G401 (cell line): ENCODE measurements around the gene CEP112. TPM values are rescaled to one million over a fixed set of nuclear protein-coding genes. Genes with fewer than 3 reads are reported as not detected.

Experiments
- DNase-seq: peaks from one replicate; pipeline ENCODE4 v3.0.0-alpha.2; 2015; ENCODE audit warnings: low spot score
- in situ Hi-C: cut with HindIII; loops from 2 replicates; pipeline ENCODE4 v1.10.0; 2016; ENCODE audit warnings: low sequenced_read_pairs, mixed read lengths
- total RNA-seq: library from RNA; depleted of rRNA; stranded (reverse); fragments of >200 nt; shearing (Covaris generic); gene quantifications from 2 replicates; pipeline ENCODE4 v1.2.3, GENCODE V29; 2014

The CEP112 gene
- total RNA-seq, 1 experiment from 2014 or later, result 9.6 TPM

DNA sequence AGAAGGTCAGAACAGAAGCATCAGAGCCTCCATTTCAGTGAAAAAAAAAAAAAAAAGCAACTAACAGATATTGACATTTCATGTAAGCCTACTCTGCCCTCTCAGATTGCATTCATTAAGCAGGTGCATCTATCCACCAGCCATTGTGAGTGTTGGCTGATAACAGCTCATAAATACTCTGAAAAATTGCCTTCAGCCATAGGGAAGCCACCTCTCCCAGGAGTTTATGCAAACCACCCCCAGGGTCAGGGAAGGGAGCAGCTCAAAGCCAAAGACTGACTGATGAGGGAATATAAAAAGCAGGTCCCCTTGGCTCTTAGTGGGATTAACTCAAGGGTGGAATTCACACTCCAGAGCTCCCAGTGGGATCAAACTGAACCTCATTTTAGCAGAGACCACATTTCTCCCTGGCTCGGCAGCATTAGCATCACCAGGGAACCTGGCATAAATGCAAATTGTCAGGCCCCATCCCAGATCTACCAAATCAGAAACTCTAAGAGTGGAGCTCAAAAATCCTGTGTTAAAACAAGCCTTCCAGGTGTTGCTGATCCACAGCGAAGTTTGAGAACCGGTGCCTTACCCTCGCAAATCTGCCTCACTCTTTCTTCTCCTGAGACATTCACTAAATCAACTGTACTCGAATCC, 23.1 kb upstream of the CEP112 start:
- DNase-seq, result no peak

DNA sequence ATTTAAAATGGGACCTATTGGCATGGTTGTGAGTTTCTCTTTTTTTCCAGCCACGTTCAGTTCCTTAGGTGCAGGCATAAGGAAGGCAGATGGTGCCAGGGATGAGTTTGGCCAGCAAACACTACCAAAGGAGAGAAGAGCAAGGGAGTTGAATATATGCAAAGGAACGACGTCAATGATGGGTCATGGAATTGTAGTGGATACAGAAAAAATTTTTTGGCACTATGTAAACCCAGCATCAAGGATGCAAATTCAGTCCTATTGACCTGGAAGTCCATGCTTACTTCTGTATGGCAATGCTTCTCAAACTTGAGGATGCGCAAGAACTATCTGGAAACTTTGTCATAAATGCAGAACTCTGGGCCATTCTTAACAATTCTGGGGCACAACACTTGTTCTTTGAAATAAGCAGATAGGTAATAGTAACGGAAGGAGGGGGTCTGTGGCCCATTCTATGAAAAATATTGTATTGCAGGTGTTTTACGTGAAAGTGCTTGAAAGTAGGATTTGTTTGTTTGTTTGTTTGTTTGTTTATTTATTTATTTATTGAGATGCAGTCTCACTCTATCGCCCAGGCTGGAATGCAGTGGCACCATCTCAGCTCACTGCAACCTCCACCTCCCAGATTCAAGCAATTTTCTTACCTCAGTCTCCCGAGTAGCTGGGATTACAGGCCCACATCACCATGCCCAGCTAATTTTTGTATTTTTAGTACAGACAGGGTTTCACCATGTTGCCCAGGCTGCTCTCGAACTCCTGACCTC, 19.3 kb upstream of the CEP112 start:
- DNase-seq, result no peak
- in situ Hi-C loops, result no loop called here

More for the DNA sequence above, 23.1 kb upstream of the CEP112 start:
- in situ Hi-C loops, result no loop called here

- in situ Hi-C loops, result no loop called here
- DNase-seq, result no peak
Measured at GRCh38 chr17:66210208-66210574, 18.3 kb upstream of the CEP112 start.

- DNase-seq, result no peak
- in situ Hi-C loops, result no loop called here
Measured at GRCh38 chr17:66207936-66208335, 16.0 kb upstream of the CEP112 start.

DNA sequence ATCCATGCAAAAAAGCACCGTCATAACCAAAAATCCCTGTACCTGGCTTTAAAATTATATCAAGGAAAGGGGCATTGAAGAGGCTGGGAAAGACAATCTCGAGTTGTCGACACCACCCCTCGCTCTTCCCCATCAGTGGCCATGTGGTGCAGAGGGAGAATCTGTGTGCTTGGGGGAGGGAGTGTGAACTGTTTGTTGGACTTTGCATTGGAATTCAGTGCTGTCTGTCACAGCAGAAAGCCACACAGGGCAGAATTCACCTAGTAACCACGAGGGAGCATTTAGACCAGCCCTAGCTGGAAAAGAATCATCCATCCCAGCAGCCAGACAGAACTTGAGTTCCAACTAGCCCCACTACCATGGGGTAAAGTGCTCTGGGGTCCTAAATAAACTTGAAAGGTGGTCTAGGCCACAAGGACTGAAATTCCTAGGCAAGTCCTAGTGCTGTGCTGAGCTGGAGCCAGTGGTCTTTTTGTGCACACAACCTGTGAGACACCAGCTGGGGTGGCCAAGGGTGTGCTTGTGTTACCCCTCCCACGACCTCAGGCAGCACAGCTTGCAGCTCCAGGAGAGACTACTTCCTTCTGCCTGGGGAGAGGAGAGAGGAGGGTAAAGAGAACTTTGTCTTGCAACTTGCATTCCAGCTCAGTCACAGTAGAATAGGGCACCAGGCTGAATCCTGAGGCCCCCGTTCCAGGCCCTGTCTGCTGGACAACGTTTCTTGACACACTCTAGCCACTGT, 11.5 kb upstream of the CEP112 start:
- no peak for DNase-seq
- in situ Hi-C loops, result no loop called here

DNA sequence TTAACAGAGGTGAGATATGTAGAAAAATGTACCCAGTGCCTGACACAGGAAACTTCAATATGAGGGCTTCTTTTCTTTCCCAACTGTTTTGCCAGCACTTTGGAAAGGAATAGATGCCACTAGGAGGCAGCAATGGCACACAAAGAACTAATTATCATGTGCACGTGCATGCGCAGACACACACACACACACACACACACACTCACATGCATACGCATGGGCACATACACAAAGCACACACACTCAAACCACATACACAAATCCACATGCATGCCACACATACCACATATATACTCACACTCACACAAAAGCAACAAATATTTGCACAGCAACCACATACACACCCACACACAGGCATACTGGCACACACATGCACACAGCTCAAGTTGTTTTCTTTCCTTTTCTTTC, 8.8 kb upstream of the CEP112 start:
- in situ Hi-C loops, result no loop called here
- DNase-seq, result peak; percentile 37

DNA sequence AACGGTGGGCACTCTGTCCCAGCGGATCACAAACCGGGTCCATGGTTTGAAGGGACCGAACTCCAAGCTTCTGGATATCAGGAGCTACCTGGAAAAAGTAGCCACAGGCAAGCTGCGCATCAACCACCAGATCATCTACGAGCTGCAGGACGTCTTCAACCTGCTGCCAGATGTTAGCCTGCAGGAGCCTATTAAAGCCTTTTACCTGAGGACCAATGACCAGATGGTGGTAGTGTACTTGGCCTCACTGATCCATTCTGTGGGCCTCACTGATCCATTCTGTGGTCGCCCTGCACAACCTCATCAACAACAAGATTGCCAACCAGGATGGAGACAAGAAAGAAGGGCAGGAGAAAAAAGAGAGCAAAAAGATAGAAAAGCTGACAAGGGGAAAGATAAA, 6.3 kb upstream of the CEP112 start:
- in situ Hi-C loops, result no loop called here
- DNase-seq, result no peak

- in situ Hi-C loops, result no loop called here
- DNase-seq, result no peak
Measured at GRCh38 chr17:66192378-66192687, 400 bp upstream of the CEP112 start.

- in situ Hi-C loops, result no loop called here
Measured at GRCh38 chr17:66190738-66191592, 968 bp downstream of the CEP112 start.

DNA sequence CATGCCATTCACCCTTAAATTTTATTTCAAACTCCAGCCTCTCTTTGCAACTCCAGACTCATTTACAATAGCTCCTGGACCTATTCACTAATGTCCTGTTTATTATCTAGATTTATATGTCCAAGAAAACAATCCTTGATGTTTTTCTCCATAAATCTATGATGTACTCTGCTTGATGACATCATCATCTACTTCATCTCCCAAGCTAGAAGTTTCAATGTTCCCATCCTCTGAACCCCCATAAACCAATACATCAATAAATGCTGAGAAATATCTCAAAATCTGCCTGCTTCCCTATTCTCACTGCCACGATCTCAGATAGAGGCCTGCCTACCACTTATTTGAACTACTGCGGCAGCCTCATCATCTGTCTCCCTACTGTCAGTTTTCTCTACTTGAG, 4.2 kb downstream of the CEP112 start:
- in situ Hi-C loops, result no loop called here

More at GRCh38 chr17:66190738-66191592, 968 bp downstream of the CEP112 start:
- DNase-seq, result peak; percentile 4

GRCh38 chr17:66185862-66186261, 6.1 kb downstream of the CEP112 start:
- in situ Hi-C loops, result no loop called here
- no peak for DNase-seq

More for the DNA sequence above, 4.2 kb downstream of the CEP112 start:
- DNase-seq, result no peak

- DNase-seq, result no peak
- in situ Hi-C loops, result no loop called here
Measured at GRCh38 chr17:66184392-66184791, 7.5 kb downstream of the CEP112 start.

GRCh38 chr17:66183529-66183928, 8.4 kb downstream of the CEP112 start:
- in situ Hi-C loops, result no loop called here
- DNase-seq, result no peak

- in situ Hi-C loops, result no loop called here
- no peak for DNase-seq
Measured at GRCh38 chr17:66178642-66179041, 13.3 kb downstream of the CEP112 start.

- no peak for DNase-seq
- in situ Hi-C loops, result no loop called here
Measured at GRCh38 chr17:66177048-66177447, 14.9 kb downstream of the CEP112 start.

DNA sequence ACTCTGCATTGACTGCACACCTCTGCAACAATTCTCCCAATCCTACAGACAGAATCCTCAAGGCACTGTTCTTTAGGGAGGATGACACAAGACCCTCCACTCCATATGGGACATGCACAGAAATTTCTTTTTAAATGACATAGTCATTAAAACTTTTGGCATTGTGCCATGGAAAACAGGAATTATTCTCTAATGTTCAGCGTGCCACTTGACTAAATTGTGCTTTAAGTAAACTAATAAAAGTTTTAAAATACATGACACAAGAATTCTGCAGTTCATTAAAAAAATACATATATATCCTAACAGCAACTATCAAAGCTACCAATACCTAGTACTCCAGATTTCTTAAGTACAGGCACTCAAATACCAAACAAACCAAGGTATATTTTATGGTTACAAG, 16.0 kb downstream of the CEP112 start:
- DNase-seq, result no peak

GRCh38 chr17:66172691-66173223, 19.2 kb downstream of the CEP112 start:
- no peak for DNase-seq
- in situ Hi-C loops, result no loop called here

More for the DNA sequence above, 16.0 kb downstream of the CEP112 start:
- in situ Hi-C loops, result no loop called here

DNA sequence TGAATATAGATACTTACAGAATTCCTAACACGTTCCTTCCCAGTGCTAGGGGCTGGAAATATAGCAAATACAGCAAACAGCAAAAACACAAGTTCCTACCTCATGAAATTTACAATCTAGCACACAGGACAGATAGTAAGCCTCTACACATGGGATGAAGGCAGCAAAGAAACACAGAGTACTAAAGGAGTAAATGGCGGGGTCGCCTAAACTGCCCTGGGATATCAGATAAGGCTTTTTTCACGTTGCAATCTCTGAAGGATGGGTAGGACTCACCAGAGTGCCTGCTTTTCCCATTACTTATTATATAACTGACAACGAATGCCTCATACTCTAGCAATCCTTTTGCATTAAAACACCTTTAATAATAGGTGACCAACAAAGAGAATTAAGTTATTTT, 19.8 kb downstream of the CEP112 start:
- no peak for DNase-seq
- in situ Hi-C loops, result no loop called here

DNA sequence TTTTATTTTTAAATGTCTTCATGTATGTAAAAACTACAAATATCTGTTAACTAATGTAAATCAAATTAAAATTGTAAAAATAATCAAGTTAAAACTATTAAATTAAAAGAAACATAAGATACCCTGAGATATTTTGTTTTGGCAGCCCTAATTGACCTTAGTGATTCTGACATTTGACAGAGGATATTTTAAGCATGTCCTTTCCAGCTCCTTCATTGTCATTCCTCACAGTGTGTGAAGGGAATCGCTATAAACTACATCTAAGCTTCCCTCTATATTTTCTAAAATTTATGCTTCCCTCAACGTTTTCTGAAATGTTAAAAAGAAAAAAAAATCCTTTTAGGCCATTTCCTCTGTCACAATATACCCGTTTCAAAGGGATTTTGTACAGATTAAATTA, 20.2 kb downstream of the CEP112 start:
- no peak for DNase-seq
- in situ Hi-C loops, result no loop called here
